Fibroblast of peridontal ligament (primary cell): ENCODE measurements around the gene ASPDH.

ENCODE experiments used
- DNase-seq: peaks from one replicate; pipeline ENCODE4 v3.0.0-alpha.2; 2010; ENCODE audit errors: extremely low read depth

Gene ASPDH

DNA sequence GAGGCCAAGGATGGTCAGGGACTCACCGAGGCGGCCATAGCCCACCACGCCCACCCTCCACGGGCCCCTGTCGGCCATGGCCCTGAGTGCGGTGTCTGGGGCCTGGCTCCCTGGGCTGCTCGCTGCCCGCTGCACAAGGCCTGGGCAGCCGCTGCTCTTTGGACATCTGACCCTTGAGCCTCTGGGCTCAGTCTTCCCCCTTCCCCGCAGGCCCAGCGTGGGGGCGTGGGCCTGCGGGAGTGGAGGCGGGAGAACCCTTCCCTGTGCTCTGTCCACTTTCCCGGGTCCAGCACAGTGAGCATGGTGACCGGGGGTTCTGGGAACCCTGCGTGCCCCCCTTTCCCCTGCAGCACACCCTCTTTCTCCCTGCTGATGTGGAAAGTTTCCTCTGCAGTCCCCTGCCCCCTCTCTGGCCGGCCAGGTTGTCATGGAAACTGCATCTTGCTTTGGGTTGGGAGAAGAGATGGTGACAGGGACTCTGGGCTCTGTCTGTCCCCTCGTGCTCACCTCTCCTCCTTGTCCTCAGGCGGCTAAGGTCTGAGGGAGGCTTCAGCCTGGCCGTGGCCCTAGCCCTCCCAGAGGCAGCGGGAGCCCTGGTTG is at the start of gene ASPDH:
Gene ASPDH (minus strand): TSS at position 168 of the 600 bp plus-strand sequence. CDS start 90 bp downstream, at position 78.
- no peak for DNase-seq

GRCh38 chr19:50562996-50563395 is 49.3 kb upstream of the ASPDH start:
- DNase-seq: no peak

DNA sequence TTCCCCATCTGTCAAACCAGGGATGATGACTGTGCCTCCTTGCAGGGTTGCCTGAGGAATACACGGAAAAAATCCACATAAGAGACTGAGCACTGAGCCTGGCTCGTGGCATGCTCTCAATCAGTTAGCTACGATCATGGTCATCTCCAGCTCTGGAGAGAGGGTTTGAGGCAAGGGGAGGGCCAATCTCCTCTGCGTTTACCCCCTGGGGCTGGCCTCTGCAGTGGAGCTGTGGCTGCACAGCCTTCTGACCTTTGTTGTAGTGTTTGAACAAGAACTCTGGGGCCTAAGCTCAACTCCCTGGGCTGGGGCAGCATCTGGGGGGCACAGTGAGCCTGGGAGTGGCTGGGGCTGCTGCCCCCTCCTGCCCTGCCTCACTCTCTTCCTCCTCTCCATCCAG is 48.6 kb upstream of the ASPDH start:
- DNase-seq: no peak

- no peak for DNase-seq
Observed at GRCh38 chr19:50559636-50560035, 45.9 kb upstream of the ASPDH start.

DNA sequence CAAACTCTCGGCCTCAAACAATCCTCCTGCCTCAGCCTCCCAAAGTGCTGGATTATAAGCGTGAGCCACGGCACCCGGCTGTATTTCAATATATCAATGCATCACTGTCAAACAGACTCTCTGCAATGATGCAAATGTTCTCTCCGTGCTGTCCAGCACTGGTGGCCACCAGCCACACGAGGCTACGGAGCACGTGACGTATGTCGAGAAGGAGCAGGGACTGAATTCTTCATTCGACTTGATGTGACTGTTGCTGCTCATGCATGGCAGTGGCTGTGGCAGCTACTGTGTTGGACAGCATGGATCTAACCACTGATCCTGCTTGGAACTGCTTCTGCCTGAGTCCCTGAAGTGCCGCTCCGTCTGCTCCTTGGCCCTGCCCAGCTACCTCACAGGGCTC is 44.7 kb upstream of the ASPDH start:
- no peak for DNase-seq

GRCh38 chr19:50558039-50558438 is 44.3 kb upstream of the ASPDH start:
- DNase-seq: no peak

GRCh38 chr19:50557009-50557613 is 43.4 kb upstream of the ASPDH start:
- no peak for DNase-seq

- peak; percentile 30 for DNase-seq
Observed at GRCh38 chr19:50556282-50557008, 42.7 kb upstream of the ASPDH start.

- no peak for DNase-seq
Observed at GRCh38 chr19:50555450-50556281, 42.0 kb upstream of the ASPDH start.

- no peak for DNase-seq
Observed at GRCh38 chr19:50555033-50555432, 41.3 kb upstream of the ASPDH start.

DNA sequence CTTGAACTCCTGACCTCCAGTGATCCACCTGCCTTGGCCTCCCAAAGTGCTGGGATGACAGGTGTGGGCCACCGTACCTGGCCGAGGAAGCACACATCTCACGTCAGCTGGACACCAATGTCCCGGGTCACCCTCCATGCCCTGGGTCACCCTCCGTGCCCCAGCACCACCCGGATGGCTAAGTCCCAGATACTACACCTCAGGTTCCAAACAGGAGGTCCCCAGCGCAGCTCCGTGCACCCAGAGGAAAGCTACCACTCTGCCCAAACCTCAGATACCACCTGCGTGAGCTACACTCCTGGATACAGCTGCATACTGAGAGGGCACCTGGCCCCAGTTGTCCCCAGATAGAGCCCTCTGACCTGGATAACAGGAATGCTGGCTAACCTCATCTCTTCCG is 40.5 kb upstream of the ASPDH start:
- DNase-seq: no peak

GRCh38 chr19:50553134-50553703 is 39.5 kb upstream of the ASPDH start:
- DNase-seq: no peak

- no peak for DNase-seq
Observed at GRCh38 chr19:50552540-50552939, 38.8 kb upstream of the ASPDH start.

DNA sequence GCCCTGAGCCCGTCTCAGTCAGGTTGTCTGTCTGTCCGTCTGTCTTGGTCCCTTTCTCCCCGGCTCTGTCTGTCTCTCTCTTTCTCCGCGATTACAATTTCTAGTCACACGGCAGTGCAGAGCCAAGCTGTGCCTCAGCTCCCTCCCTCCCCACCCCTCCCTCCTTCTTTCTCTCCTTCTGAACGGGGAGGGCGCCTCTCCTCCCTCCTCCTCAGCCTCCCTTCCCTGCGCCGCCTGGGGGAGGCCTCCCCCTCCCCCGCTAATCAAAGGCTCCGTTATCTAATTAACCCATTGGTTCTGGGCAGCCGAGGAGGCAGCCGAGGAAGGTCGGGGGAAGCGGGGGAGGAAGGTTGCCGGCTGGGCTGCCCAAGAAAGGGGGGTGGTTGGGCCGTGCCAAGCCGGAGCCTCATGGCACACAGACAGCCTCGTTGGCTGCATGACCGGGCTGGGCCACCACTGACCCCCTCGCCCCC is 38.0 kb upstream of the ASPDH start:
- DNase-seq: no peak

DNA sequence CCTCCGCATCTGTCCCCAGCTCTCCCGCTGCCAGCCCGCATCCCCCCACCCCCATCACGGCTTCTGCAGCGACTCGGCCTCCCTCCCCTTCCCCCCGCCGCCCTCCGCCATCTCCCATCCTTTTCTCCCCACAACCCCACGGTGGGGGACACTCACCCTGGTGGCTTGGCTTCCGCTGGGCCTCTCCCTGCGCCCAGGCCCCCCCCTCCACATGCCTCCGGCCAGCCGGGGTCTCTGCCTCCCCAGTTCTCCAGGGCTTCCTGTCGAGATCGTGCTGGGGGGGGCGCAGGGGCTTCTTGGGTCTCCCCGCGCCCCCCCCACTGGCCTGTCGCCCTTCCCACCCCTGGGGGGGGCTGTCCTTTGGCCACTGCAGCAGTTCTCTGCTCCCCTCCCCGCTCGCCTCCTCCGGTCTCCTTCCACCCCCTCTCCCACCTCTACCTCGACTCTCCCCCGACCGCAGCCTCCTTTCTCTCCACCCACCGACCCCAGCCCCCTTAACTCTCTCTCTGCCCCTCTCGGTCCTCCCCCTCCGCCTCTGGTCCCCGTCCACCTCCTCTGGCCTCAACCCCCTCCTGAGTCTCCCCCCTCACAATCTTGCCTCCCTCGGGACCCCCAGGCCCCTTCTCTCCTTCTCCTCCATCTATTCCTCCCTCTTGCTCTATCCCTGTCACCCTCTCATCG is 37.5 kb upstream of the ASPDH start:
- no peak for DNase-seq

DNA sequence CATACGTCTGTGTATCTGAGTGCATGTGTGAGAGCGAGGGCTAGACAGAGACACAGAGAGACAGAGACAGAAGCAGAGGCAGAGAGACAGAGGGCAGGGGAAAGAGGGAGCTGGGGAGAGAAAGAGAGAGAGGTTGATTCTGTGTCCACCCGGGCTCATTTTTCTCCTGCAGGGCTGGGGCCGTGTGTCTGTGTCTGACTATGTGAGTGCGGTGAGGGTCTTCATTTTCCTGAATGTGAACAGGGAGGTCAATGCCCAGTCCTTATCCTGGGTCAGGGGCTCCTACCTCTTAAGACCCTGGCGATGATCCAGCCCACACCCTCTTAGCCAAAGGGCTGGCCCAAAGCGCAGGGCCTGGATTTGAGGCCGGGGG is 36.9 kb upstream of the ASPDH start:
- no peak for DNase-seq

DNA sequence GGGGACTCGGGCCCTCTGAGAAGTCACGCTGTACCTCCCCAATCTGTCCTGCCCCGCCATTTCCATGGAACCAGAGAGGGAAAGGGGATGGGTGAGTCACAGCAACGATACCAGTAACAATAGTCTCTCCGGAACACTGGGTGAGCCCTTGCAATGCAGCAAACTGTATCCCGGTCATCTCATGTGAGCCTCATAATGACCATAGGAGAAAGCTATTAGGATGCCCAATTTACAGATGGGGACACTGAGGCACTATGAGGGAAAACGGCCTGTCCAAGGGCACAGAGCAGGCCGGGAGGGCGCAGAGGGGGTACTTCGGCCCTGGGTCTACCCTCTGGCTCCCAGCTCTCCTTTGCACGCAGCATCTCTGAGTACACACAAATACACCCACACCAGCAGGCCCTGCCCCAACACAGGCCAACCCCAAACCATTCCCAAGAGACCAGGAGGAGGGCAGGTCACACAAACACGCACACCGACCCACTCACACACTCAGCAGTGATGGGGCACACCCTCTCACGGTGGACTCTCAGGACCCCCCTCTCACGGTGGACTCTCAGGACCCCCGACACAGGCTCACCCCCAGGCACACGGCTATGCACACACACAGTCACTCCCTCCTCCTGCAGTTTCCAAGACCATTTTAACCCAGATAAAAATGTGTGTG is 36.3 kb upstream of the ASPDH start:
- no peak for DNase-seq

DNA sequence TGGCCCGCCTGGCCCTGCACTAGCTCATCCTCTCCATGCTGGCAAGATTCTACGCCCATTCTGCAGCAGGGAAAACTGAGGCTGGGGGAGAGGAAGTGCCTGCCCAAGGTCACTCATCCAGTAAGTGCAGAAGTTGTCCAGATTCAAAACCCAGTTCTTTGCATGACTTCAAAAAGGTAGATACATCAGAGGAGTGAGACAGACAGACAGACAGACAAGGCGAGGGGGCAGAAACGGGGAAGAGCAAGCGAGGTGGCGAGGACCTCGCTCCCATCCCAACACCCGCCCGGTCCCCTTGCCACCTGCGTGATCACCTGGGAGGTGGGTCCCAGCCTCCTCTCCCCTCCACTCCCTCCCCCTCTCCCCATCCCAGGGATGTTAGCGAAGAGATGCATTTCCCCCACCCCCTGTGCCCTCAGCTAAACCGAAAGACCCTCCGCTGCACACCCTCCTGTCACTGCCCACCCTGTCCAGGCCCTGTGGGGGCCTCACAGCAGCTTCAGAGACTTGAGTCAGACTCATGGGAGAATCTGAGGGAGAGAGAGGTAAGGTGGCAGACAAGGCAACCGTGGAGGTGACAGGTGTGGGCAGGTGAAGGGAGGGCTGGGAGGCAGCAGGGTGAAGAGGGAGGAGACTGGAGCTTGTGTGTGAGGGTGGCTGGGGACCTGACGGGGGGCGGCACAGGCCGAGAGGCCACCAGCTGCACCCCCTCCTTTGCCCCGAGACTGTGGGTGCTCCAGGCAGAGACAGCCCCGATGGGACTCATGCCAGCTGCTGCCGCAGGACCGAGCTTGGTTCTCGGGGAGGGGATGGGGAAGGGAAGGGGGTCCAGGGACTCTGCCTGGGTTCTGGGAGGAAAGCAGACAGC is 35.6 kb upstream of the ASPDH start:
- no peak for DNase-seq

GRCh38 chr19:50548191-50549058 is 34.7 kb upstream of the ASPDH start:
- no peak for DNase-seq
